SK-N-SH (cell line): ENCODE measurements around the gene WNK2. TPM values are rescaled to one million over a fixed set of nuclear protein-coding genes. Genes with fewer than 3 reads are reported as not detected.

ENCODE experiments used
- CTCF ChIA-PET: fragments of 300-600, 350-600 bp; formaldehyde crosslinking; extraction: SDS; loops from one replicate; lab custom pipeline; 2021; lab: Yijun Ruan, JAX
- POLR2A ChIA-PET: fragments of 350-600 bp; sonication (Branson Sonifier 250); formaldehyde crosslinking; extraction: SDS; loops from one replicate; lab custom pipeline; 2020; ENCODE audit warnings: antibody characterized with exemption, inconsistent platforms; lab: Yijun Ruan, JAX
- DNase-seq: peaks from one replicate; pipeline ENCODE4 v3.0.0; 2012
- H2AFZ ChIP-seq: fragments of 200-600 bp; sonication (generic); 2 replicates; pipeline ENCODE4 v1.8.1; 2016; ENCODE audit warnings: antibody characterized with exemption, mild to moderate bottlenecking, low read depth
- H3F3A ChIP-seq: fragments of 200-600 bp; sonication (generic); replicated peaks from 2 replicates; pipeline ENCODE3; 2016; ENCODE audit warnings: antibody characterized with exemption, mild to moderate bottlenecking; ENCODE audit not compliant: insufficient read depth
- H3K27ac ChIP-seq, 2 experiments: fragments of 200-500 bp in 1 of 2; fragments of 200-600 bp in 1 of 2; sonication (Bioruptor generic) in 1 of 2; sonication (generic), shearing (Covaris generic) in 1 of 2; 2 replicates each; pipeline versions ENCODE4 v1.5.1 to v1.6.1; 2014 to 2016; ENCODE audit warnings: low read depth in 2 of 2, inconsistent platforms in 1 of 2, low read length in 1 of 2, mild to moderate bottlenecking in 1 of 2, mixed read lengths in 1 of 2
- H3K27me3 ChIP-seq: fragments of 200-600 bp; sonication (generic), shearing (Covaris generic); 2 replicates; pipeline ENCODE4 v1.6.1; 2016; ENCODE audit warnings: mixed run types; ENCODE audit not compliant: insufficient read depth
- H3K36me3 ChIP-seq, 2 experiments: fragments of 200-500 bp in 1 of 2; fragments of 200-600 bp in 1 of 2; sonication (Bioruptor generic) in 1 of 2; sonication (generic) in 1 of 2; replicated peaks in 1 of 2; 2 replicates each; pipeline versions ENCODE3 to v1.5.1; 2014 to 2016; ENCODE audit warnings: low read length in 1 of 2, mild to moderate bottlenecking in 1 of 2; ENCODE audit not compliant: insufficient read depth in 2 of 2, control insufficient read depth in 1 of 2
- H3K4me1 ChIP-seq, 2 experiments: fragments of 200-500 bp in 1 of 2; fragments of 200-600 bp in 1 of 2; sonication (Bioruptor generic) in 1 of 2; sonication (generic), shearing (Covaris generic) in 1 of 2; 2 replicates each; pipeline versions ENCODE4 v1.5.1 to v1.6.1; 2014 to 2016; ENCODE audit warnings: low read depth in 1 of 2, low read length in 1 of 2, mixed run types in 1 of 2; ENCODE audit not compliant: insufficient read depth in 2 of 2, control insufficient read depth in 1 of 2
- H3K4me2 ChIP-seq: fragments of 200-600 bp; sonication (generic), shearing (Covaris generic); 2 replicates; pipeline ENCODE4 v1.6.1; 2017; ENCODE audit warnings: mixed run types
- H3K4me3 ChIP-seq, 2 experiments: fragments of 200-500 bp in 1 of 2; fragments of 200-600 bp in 1 of 2; sonication (Bioruptor generic) in 1 of 2; sonication (generic), shearing (Covaris generic) in 1 of 2; 2 replicates each; pipeline versions ENCODE4 v1.5.1 to v1.8.1; 2014 to 2016; ENCODE audit warnings: low read depth in 2 of 2, inconsistent platforms in 1 of 2, low read length in 1 of 2, mild to moderate bottlenecking in 1 of 2, mixed read lengths in 1 of 2, moderate library complexity in 1 of 2
- H3K79me2 ChIP-seq: fragments of 200-600 bp; sonication (generic); 2 replicates; pipeline ENCODE4 v1.8.1; 2017; ENCODE audit warnings: mild to moderate bottlenecking; ENCODE audit not compliant: insufficient read depth
- H3K9ac ChIP-seq: fragments of 200-600 bp; sonication (generic); 2 replicates; pipeline ENCODE4 v1.6.1; 2017; ENCODE audit warnings: mixed run types
- H3K9me2 ChIP-seq: fragments of 200-600 bp; sonication (generic); 2 replicates; pipeline ENCODE4 v1.6.1; 2017; ENCODE audit warnings: mixed run types
- H3K9me3 ChIP-seq: fragments of 200-600 bp; sonication (generic); 2 replicates; pipeline ENCODE4 v1.6.1; 2017; ENCODE audit warnings: mixed run types, mild to moderate bottlenecking, moderate library complexity
- H4K20me1 ChIP-seq: fragments of 200-600 bp; sonication (generic); 2 replicates; pipeline ENCODE4 v1.6.1; 2017; ENCODE audit warnings: mild to moderate bottlenecking, mixed run types; ENCODE audit not compliant: insufficient read depth
- EP300 ChIP-seq, 2 experiments: IDR thresholded peaks; 2 replicates each; pipeline versions ENCODE4 v1.4.0 to v1.6.1; 2012; ENCODE audit warnings: borderline replicate concordance in 1 of 2, low read depth in 1 of 2, low read length in 1 of 2
- EZH2phosphoT487 ChIP-seq: fragments of 200-600 bp; sonication (generic); IDR thresholded peaks from 2 replicates; pipeline ENCODE4 v1.6.1; 2017; ENCODE audit warnings: low read depth, mixed run types, mild to moderate bottlenecking, antibody characterized with exemption, moderate library complexity, borderline replicate concordance
- FOSL2 ChIP-seq: IDR thresholded peaks from 2 replicates; pipeline ENCODE4 v1.4.0; 2012; ENCODE audit warnings: low read depth, mild to moderate bottlenecking, moderate library complexity, borderline replicate concordance
- FOXJ3 ChIP-seq: sonication (generic); formaldehyde crosslinking; IDR thresholded peaks from 2 replicates; pipeline ENCODE4 v1.5.1; 2020; ENCODE audit warnings: mild to moderate bottlenecking, missing genetic modification reagents
- FOXM1 ChIP-seq: IDR thresholded peaks from 2 replicates; pipeline ENCODE4 v1.4.0; 2012; ENCODE audit warnings: low read depth, mild to moderate bottlenecking
- GABPA ChIP-seq: IDR thresholded peaks from 2 replicates; pipeline ENCODE4 v1.4.0; 2012; ENCODE audit warnings: low read depth, mild to moderate bottlenecking
- JUND ChIP-seq: IDR thresholded peaks from 2 replicates; pipeline ENCODE4 v1.4.0; 2012
- MXI1 ChIP-seq: IDR thresholded peaks from 2 replicates; pipeline ENCODE4 v1.6.1; 2012; ENCODE audit warnings: mild to moderate bottlenecking, low read depth, low read length, improper control_type of control experiment
- POLR2AphosphoS5 ChIP-seq: IDR thresholded peaks from 2 replicates; pipeline ENCODE4 v1.6.1; 2012; ENCODE audit warnings: low read depth, low read length
- REST ChIP-seq: IDR thresholded peaks from 2 replicates; pipeline ENCODE4 v1.6.1; 2012; ENCODE audit warnings: mild to moderate bottlenecking, low read depth, low read length, moderate library complexity
- RFX5 ChIP-seq: IDR thresholded peaks from 2 replicates; pipeline ENCODE4 v1.6.1; 2012; ENCODE audit warnings: mild to moderate bottlenecking, improper control_type of control experiment, low read length
- TAF1 ChIP-seq: IDR thresholded peaks from 2 replicates; pipeline ENCODE4 v1.6.1; 2012; ENCODE audit warnings: low read depth, mild to moderate bottlenecking, low read length, moderate library complexity, borderline replicate concordance
- TEAD4 ChIP-seq: IDR thresholded peaks from 2 replicates; pipeline ENCODE4 v1.4.0; 2012; ENCODE audit warnings: mild to moderate bottlenecking, borderline replicate concordance; ENCODE audit not compliant: insufficient read depth
- USF2 ChIP-seq: fragments of 150-350 bp; IDR thresholded peaks from 2 replicates; pipeline ENCODE4 v1.6.1; 2017; ENCODE audit warnings: antibody characterized with exemption, low read length, low read depth, borderline replicate concordance
- ZBTB33 ChIP-seq: IDR thresholded peaks from 2 replicates; pipeline ENCODE4 v1.4.0; 2012; ENCODE audit warnings: low read depth, borderline replicate concordance
- WGBS: methylation state at CpG from one replicate; pipeline ENCODE4 v1.1.6; 2017; ENCODE audit warnings: low lambda C conversion rate; 5-methylcytosine and 5-hydroxymethylcytosine counted together
- polyA plus RNA-seq, 3 experiments: library from polyadenylated mRNA; depleted of rRNA; stranded (reverse); fragments of >200 nt; gene quantifications; 2 replicates each; pipeline ENCODE4 v1.2.3, GENCODE V29; 2012

Gene WNK2
- polyA plus RNA-seq, 1 of the 3 experiments (the other 2 are of a cell fraction): 0.12 TPM

- TF ChIP-seq REST: no peak
- TF ChIP-seq EZH2phosphoT487: no peak
- TF ChIP-seq, all 33 proteins: peak for 0
Observed at GRCh38 chr9:93225417-93225816, 41.5 kb downstream of the WNK2 start (continued).

- 71% methylated on average over 9 of the region's 9 CpGs for WGBS
Observed at GRCh38 chr9:93225892-93226291, 42.0 kb downstream of the WNK2 start.

GRCh38 chr9:93226819-93227218 is 42.9 kb downstream of the WNK2 start:
- H2AFZ ChIP-seq: no peak overlapping the region
- H3K36me3 ChIP-seq: no peaks in the 10 kb centered on the region
- ChIA-PET POLR2A (no interaction called here), CTCF (interaction anchor here (1.8 kb wide), 1 partner anchor 76 kb away, joined by 4 read pairs; no protein-coding TSS in a partner anchor)
- H3K4me1 ChIP-seq: peaks cover 7 to 46% of the 10 kb centered on the region in 2 experiments; a peak in 2 of 4 replicates
- H3K27ac ChIP-seq: no peak overlapping the region
- H3K9ac ChIP-seq: no peak overlapping the region
- no peaks in the 10 kb centered on the region for H3F3A ChIP-seq
- no peak for DNase-seq
- H3K79me2 ChIP-seq: no peaks in the 10 kb centered on the region
- no peak overlapping the region for H3K4me2 ChIP-seq
- H3K9me2 ChIP-seq: no peaks in the 10 kb centered on the region
- H3K9me3 ChIP-seq: no peaks in the 10 kb centered on the region
- H4K20me1 ChIP-seq: no peaks in the 10 kb centered on the region
- 69% methylated on average over 5 of the region's 5 CpGs for WGBS
- no peaks in the 10 kb centered on the region for H3K27me3 ChIP-seq
- no peak overlapping the region for H3K4me3 ChIP-seq
- TF ChIP-seq ZBTB33: no peak
- no peak for TF ChIP-seq EP300 (IDR thresholded peaks at IDR 0.05; ENCODE audit: borderline replicate concordance in 1 of 2, low read depth in 1 of 2, low read length in 1 of 2)
- no peak for TF ChIP-seq MXI1
- TF ChIP-seq USF2: no peak
- no peak for TF ChIP-seq FOXM1
- no peak for TF ChIP-seq TEAD4
- TF ChIP-seq POLR2AphosphoS5: no peak
- no peak for TF ChIP-seq GABPA

More at GRCh38 chr9:93225892-93226291, 42.0 kb downstream of the WNK2 start:
- Histone ChIP-seq H3K79me2 (no peaks in the 10 kb centered on the region), H3K27me3 (no peaks in the 10 kb centered on the region), H3K4me2 (no peak overlapping the region), H3K4me3 (no peak overlapping the region), H3K4me1 (peaks cover 7 to 37% of the 10 kb centered on the region in 2 experiments; a peak in 2 of 4 replicates), H3F3A (no peaks in the 10 kb centered on the region), H3K27ac (no peak overlapping the region), H3K9me2 (no peaks in the 10 kb centered on the region), H3K9ac (no peak overlapping the region), H4K20me1 (no peaks in the 10 kb centered on the region), H3K9me3 (no peaks in the 10 kb centered on the region), H2AFZ (no peak overlapping the region), H3K36me3 (no peaks in the 10 kb centered on the region)
- POLR2A ChIA-PET: no interaction called here
- CTCF ChIA-PET: interaction anchor here (1.3 to 1.8 kb wide), 2 partner anchors 22 to 77 kb away, joined by 3 to 4 read pairs; no protein-coding TSS in a partner anchor
- TF ChIP-seq RFX5 (no peak), FOXJ3 (CRISPR knock-in tag) (no peak), FOSL2 (no peak), MXI1 (no peak), JUND (no peak), TAF1 (no peak)
- no peak for DNase-seq
